Measurements from ENCODE around the gene XPO4. TPM values are rescaled to one million over a fixed set of nuclear protein-coding genes. Genes with fewer than 3 reads are reported as not detected.

Gene XPO4
- total RNA-seq: 7.9 and 13.1 TPM in 2 replicates

GRCh38 chr13:20902438-20903163 is at the start of gene XPO4:
TSS of gene XPO4 (minus strand) at chr13:20902746. CDS start at chr13:20902738, 8 bp downstream.

GRCh38 chr13:20773194-20774080 is 129.1 kb downstream of the XPO4 start, which contains the start of gene EEF1AKMT1:
TSS of gene EEF1AKMT1 (minus strand) at chr13:20773961. CDS start at chr13:20757598, 16,363 bp downstream.

Other genes with a start within 250 kb of the XPO4 start
- 0.72 and 0.78 TPM in 2 replicates for gene IL17D, start 199.0 kb downstream of the XPO4 start, total RNA-seq
- 7.1 and 10.3 TPM in 2 replicates for gene EEF1AKMT1, start 128.8 kb downstream of the XPO4 start, total RNA-seq
- gene LATS2, start 158.8 kb upstream of the XPO4 start, total RNA-seq: 15.5 and 16.2 TPM in 2 replicates
- gene SAP18, start 237.4 kb upstream of the XPO4 start, total RNA-seq: 43.2 and 72.4 TPM in 2 replicates

Measured in epithelial cell of alveolus of lung (primary cell).